SK-N-SH treated with all-trans-retinoic acid at 6 μM for 48 hours (cell line): ENCODE data around the gene DYRK4.

Source experiments
- ISL1 ChIP-seq: fragments of 250-450 bp; sonication (Bioruptor Pico); IDR thresholded peaks from 2 replicates; pipeline ENCODE4 v2.1.2; 2022; ENCODE audit warnings: mild to moderate bottlenecking, moderate library complexity
- SNAI2 ChIP-seq: fragments of 250-450 bp; sonication (Bioruptor Pico); IDR thresholded peaks from 2 replicates; pipeline ENCODE4 v1.5.0; 2020; ENCODE audit warnings: mild to moderate bottlenecking, moderate library complexity
- ZFP3 ChIP-seq: fragments of 250-450 bp; sonication (Bioruptor Pico); IDR thresholded peaks from 2 replicates; pipeline ENCODE4 v1.5.0; 2020; ENCODE audit warnings: mild to moderate bottlenecking, moderate library complexity
- ZNF565 ChIP-seq: fragments of 450-650 bp; formaldehyde crosslinking; conservative IDR thresholded peaks from 2 replicates; pipeline ENCODE4 v1.5.0; 2020; ENCODE audit warnings: low read depth, mild to moderate bottlenecking, moderate library complexity
- TF ChIP-seq, protein P1 (sequence below): fragments of 250-450 bp; sonication (Bioruptor Pico); IDR thresholded peaks from 2 replicates; pipeline ENCODE4 v1.8.0; 2020; ENCODE audit warnings: mild to moderate bottlenecking, moderate library complexity, borderline replicate concordance

DNA sequence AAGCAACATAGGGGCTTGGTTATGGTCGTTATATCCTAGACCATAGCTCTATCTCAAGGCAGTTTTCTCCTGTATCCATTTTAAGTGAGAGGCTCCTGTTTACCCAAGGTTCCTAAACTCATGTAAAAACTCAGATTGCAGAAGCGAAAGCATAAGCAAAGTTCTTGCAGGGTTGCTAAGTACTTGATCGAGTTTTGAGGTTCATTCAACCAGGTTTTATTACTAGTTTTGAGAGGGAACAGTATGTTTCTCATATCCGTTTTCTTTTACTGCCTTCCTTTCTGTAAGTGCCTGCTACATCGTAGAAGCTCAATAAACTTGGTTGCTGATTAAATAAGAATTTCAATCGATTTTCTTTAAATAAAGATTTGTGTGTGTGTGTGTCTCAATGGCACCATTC, 81.7 kb downstream of the DYRK4 start:
- TF ChIP-seq ISL1 (CRISPR knock-in tag) = no peak
- no peak for TF ChIP-seq ZNF565 (CRISPR knock-in tag)
- no peak for TF ChIP-seq SNAI2 (CRISPR knock-in tag)
- TF ChIP-seq, protein P1, sequence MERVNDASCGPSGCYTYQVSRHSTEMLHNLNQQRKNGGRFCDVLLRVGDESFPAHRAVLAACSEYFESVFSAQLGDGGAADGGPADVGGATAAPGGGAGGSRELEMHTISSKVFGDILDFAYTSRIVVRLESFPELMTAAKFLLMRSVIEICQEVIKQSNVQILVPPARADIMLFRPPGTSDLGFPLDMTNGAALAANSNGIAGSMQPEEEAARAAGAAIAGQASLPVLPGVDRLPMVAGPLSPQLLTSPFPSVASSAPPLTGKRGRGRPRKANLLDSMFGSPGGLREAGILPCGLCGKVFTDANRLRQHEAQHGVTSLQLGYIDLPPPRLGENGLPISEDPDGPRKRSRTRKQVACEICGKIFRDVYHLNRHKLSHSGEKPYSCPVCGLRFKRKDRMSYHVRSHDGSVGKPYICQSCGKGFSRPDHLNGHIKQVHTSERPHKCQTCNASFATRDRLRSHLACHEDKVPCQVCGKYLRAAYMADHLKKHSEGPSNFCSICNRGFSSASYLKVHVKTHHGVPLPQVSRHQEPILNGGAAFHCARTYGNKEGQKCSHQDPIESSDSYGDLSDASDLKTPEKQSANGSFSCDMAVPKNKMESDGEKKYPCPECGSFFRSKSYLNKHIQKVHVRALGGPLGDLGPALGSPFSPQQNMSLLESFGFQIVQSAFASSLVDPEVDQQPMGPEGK = no peak
- TF ChIP-seq ZFP3 = no peak
